ENCODE data around the gene HECA.
"Not testable (repeated sequence)": the region's sequence is repeated elsewhere in the genome, so short reads cannot be mapped to it uniquely, and the experiment has no call there.

The HECA gene, protein sequence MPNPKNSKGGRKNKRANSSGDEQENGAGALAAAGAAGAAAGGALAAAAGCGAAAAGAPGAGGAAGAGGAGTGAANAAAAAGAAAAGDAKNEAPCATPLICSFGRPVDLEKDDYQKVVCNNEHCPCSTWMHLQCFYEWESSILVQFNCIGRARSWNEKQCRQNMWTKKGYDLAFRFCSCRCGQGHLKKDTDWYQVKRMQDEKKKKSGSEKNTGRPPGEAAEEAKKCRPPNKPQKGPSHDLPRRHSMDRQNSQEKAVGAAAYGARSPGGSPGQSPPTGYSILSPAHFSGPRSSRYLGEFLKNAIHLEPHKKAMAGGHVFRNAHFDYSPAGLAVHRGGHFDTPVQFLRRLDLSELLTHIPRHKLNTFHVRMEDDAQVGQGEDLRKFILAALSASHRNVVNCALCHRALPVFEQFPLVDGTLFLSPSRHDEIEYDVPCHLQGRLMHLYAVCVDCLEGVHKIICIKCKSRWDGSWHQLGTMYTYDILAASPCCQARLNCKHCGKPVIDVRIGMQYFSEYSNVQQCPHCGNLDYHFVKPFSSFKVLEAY

DNA sequence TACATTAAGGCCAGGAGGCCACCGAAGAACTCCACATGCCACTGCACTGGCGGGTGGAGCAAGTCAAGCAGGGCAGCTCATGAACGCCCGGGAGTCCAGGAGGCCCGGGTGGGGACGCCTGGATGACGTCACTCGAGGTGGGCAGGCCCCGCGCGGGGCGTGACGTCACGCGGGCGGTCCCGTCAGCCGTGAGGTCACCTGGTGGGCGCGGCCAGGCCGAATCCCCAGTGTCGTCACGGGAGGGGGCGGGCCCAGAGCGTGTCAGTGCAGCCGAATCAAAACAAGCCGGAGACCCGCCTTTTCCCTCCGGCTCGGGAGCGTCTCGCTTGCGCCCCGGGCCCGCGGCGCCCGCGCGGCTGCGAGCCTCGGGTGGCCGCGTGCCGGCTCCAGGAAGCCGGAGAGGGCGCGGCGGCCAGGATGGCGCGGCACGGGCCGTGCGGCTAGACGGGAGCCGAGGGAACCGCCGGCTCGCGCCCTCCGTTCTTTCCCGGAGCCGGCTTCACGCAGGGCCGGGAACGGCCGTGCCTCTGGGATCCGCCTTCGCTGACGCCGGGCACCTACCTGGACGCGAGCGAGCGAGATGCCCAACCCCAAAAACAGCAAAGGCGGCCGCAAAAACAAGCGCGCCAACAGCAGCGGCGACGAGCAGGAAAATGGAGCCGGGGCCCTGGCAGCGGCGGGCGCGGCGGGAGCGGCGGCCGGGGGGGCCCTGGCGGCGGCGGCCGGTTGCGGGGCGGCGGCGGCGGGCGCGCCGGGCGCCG is at the start of gene HECA:
HECA (plus strand) TSS at position 264 of the 761 bp plus-strand sequence; CDS start at position 581, 317 bp downstream.
- DNase-seq (ENCODE audit: low read depth) = peak; percentile 88

- no peak for DNase-seq (ENCODE audit: low read depth)
These were observed 43.1 kb upstream of the HECA start for GRCh38 chr6:139091826-139092225.

DNA sequence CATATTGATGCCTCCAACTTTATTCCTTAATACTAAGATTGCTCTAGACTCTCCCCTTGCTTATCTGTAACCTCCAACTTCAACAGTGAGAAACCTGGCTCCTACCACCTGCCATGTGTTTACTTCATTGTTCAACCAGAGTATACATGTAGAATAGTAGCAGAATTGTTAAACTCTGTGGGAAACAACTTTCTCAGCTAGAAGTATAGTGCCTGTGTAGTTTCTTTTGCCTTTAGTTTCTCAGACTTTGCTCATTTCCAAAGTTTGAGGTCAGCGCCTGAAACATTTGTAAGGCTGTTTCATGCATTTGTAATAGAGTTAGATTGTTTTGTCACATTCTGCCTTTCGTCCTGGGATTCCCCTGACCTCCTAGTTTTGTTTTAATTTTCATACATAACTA is 34.9 kb upstream of the HECA start:
- DNase-seq (ENCODE audit: low read depth) = no peak

DNA sequence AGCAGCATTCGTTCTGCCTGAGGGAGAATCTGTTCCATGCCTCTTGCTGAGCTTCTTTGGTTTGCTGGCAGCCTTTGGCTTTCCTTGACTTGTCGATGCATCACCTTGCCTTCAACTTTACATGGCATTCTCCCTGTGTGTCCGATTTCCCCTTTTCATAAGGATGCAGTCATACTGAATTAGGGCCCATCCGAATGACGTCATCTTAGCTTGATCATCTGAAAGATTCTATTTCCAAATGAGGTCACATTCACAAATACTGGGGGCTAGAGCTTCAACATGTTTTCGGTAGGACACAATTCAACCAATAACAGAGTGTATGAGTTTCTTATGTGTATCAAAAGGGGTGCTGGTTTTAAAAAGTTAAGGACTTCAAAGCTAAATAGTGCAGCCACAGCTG is 27.8 kb upstream of the HECA start:
- no peak for DNase-seq (ENCODE audit: low read depth)

GRCh38 chr6:139108378-139108777 is 26.5 kb upstream of the HECA start:
- DNase-seq (ENCODE audit: low read depth) = no peak

DNA sequence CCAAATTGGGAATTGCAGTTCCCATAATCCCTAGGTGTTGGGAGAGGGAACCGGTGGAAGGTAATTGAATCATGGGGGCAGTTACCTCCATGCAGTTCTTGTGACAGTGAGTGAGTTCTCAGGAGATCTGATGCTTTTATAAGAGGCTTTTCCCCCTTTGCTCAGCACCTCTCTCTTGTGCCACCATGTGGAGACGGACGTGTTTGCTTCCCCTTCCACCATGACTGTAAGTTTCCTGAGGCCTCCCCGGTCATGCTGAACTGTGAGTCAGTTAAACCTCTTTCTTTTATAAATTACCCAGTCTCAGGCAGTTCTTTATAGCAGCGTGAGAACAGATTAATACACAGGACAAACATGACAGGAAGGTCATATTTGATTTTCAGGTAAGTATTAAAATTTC is 25.3 kb upstream of the HECA start:
- no peak for DNase-seq (ENCODE audit: low read depth)

DNA sequence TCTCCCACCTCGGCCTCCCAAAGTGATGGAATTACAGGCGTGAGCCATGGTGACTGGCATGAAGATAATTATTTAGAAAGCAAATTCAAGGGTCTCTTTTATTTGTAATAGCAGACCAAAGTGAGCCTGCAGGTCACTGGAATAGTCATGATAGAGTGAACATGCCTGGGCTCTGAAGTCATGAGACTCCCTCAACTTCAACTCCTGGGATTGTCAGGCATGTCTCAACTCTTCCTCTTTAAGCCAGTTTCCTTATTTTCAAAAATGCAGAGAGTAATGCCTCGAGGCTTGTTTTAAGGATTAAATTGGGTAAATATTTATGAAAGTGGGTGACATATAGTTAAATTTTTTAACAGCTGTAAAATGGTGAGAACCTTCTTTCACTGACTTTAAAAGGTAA is 22.7 kb upstream of the HECA start:
- no peak for DNase-seq (ENCODE audit: low read depth)

- no peak for DNase-seq (ENCODE audit: low read depth)
These were observed 22.3 kb upstream of the HECA start for GRCh38 chr6:139112561-139112960.

- DNase-seq (ENCODE audit: low read depth) = no peak
These were observed 20.1 kb upstream of the HECA start for GRCh38 chr6:139114746-139115145.

GRCh38 chr6:139115989-139116758 is 18.7 kb upstream of the HECA start:
- no peak for DNase-seq (ENCODE audit: low read depth)

GRCh38 chr6:139117734-139118133 is 17.1 kb upstream of the HECA start:
- no peak for DNase-seq (ENCODE audit: low read depth)

- DNase-seq (ENCODE audit: low read depth) = no peak
These were observed 15.3 kb upstream of the HECA start for GRCh38 chr6:139119552-139119951.

- DNase-seq (ENCODE audit: low read depth) = not testable (repeated sequence)
These were observed 12.1 kb upstream of the HECA start for GRCh38 chr6:139122823-139123222.

DNA sequence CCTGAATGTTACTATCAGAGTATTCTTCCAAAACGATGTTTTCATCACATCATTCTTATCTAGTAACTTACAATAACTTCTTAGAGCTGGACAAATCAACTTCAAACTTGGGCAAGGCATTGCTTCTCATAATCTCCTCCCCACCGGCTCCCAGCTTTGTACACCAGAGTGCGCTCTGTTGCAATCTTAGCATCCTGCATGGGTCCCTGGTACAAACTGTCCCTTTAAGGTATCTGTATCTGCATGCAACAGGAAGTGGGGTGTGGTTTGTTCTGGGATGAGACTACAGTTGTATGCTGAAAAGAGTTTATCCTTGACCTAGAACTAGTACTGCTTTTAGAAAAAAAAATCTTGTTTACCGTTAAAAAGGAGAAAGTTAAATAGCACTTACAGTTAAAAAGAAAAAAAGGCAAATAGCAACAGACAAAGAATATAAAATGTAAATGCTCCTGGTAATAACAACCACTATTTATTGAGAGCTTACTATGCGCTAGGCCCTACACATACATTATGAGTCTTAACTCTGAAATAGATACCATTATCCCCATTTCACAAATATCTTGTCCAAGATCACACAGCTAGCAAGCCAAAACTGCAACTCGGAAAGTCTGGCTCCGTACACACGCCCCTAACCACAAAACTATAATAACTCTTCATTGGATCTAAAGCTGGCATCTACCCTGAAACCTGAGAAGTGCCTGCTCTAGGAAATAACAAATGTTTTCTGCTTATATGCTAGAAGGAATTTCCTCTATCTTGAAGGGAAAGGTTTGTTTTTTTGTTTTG is 9.8 kb upstream of the HECA start:
- no peak for DNase-seq (ENCODE audit: low read depth)

- DNase-seq (ENCODE audit: low read depth) = peak; percentile 85
These were observed 8.6 kb upstream of the HECA start for GRCh38 chr6:139126255-139126654.

- no peak for DNase-seq (ENCODE audit: low read depth)
These were observed 7.9 kb upstream of the HECA start for GRCh38 chr6:139126931-139127330.

DNA sequence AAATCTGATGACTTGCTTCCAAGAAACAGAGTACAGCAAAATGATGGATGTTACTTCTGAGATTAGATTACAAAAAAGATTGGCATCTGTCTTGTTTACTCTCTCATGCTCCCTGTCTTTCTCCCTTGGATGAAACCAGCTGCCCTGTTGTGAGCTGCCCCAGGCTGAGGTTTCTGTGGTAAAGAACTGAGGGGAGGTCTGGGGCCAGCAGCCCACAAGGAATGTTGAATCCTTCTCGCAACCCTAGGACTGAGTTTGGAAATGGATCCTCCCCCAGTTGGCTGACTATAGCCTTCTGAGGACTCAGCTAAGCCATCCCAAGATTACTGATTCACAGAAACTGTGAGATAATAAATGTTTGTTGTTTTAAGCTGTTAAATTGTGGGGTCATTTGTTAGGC is 5.6 kb upstream of the HECA start:
- DNase-seq (ENCODE audit: low read depth) = no peak

GRCh38 chr6:139131736-139132280 is 3.1 kb upstream of the HECA start:
- no peak for DNase-seq (ENCODE audit: low read depth)

GRCh38 chr6:139133262-139134063 is 1.4 kb upstream of the HECA start:
- DNase-seq (ENCODE audit: low read depth) = no peak

GRCh38 chr6:139134064-139134395 is 850 bp upstream of the HECA start:
- DNase-seq (ENCODE audit: low read depth) = no peak

Measured in GM04504 (cell line).